Right forelimb (tissue), 1 donor: Measurements from ENCODE around the gene MRPS12.
"Not testable (repeated sequence)": the region's sequence is repeated elsewhere in the genome, so short reads cannot be mapped to it uniquely, and the experiment has no call there.

Experiments
- DNase-seq: peaks from one replicate; pipeline ENCODE4 v3.0.0-alpha.2; 2018

MRPS12 gene

GRCh38 chr19:38942471-38943181 lies 11.9 kb downstream of the MRPS12 start:
- no peak for DNase-seq

- DNase-seq: no peak
These were observed 14.3 kb downstream of the MRPS12 start for GRCh38 chr19:38944981-38945506.

GRCh38 chr19:38945562-38946228 lies 15.0 kb downstream of the MRPS12 start:
- DNase-seq: no peak

- DNase-seq: no peak
These were observed 15.7 kb downstream of the MRPS12 start for GRCh38 chr19:38946229-38947010.

- peak; percentile 89 for DNase-seq
These were observed 19.0 kb downstream of the MRPS12 start for GRCh38 chr19:38949580-38950367.

- no peak for DNase-seq
These were observed 20.4 kb downstream of the MRPS12 start for GRCh38 chr19:38951187-38951586.

GRCh38 chr19:38952395-38953165 lies 21.8 kb downstream of the MRPS12 start:
- no peak for DNase-seq

GRCh38 chr19:38953677-38954076 lies 22.9 kb downstream of the MRPS12 start:
- no peak for DNase-seq

- no peak for DNase-seq
These were observed 25.5 kb downstream of the MRPS12 start for GRCh38 chr19:38956264-38956663.

GRCh38 chr19:38958301-38958700 lies 27.6 kb downstream of the MRPS12 start:
- no peak for DNase-seq

GRCh38 chr19:38959618-38960017 lies 28.9 kb downstream of the MRPS12 start:
- DNase-seq: no peak

- DNase-seq: no peak
These were observed 34.0 kb downstream of the MRPS12 start for GRCh38 chr19:38964738-38965137.

GRCh38 chr19:38966149-38966548 lies 35.4 kb downstream of the MRPS12 start:
- DNase-seq: not testable (repeated sequence)

- DNase-seq: no peak
These were observed 40.2 kb downstream of the MRPS12 start for GRCh38 chr19:38970664-38971532.

GRCh38 chr19:38971672-38972071 lies 40.9 kb downstream of the MRPS12 start:
- DNase-seq: no peak

GRCh38 chr19:38974624-38975213 lies 44.0 kb downstream of the MRPS12 start:
- DNase-seq: no peak

- DNase-seq: peak; percentile 87
These were observed 44.6 kb downstream of the MRPS12 start, which contains the start of gene FBXO17 for GRCh38 chr19:38975214-38975860. TSS of gene FBXO17 (minus strand) at chr19:38975742. CDS start at chr19:38950319, 25,423 bp downstream.

- DNase-seq: no peak
These were observed 45.1 kb downstream of the MRPS12 start for GRCh38 chr19:38975861-38976271.

- no peak for DNase-seq
These were observed 46.9 kb downstream of the MRPS12 start for GRCh38 chr19:38977445-38978325.
